IMR-90 (cell line): ENCODE measurements around the gene GPR171. TPM values are rescaled to one million over a fixed set of nuclear protein-coding genes. Genes with fewer than 3 reads are reported as not detected.

Experiments used
- ATAC-seq: fragments of 200-7000 bp; cut with Tn5 transposase; 2 replicates; pipeline ENCODE4 v1.9.1; 2020; ENCODE audit warnings: low read depth, mild to moderate bottlenecking, moderate library complexity
- BruUV-seq: library from RNA; stranded (reverse); fragments of 400-500 nt; replicated peaks from 2 replicates; lab custom pipeline; 2021; lab: Mats Ljungman, UMichigan
- CTCF ChIA-PET: fragments of 300-600 bp; formaldehyde crosslinking; extraction: SDS; loops from one replicate; lab custom pipeline; 2021; ENCODE audit warnings: antibody characterized with exemption; lab: Yijun Ruan, JAX
- POLR2A ChIA-PET: fragments of 300-600 bp; sonication (Branson Sonifier 250); formaldehyde crosslinking; loops from one replicate; lab custom pipeline; 2022; ENCODE audit warnings: antibody characterized with exemption; ENCODE audit not compliant: unreplicated experiment; lab: Charles Lee
- DNase-seq: peaks from one replicate; pipeline ENCODE4 v3.0.0; 2013
- H2AFZ ChIP-seq: replicated peaks from 2 replicates; pipeline ENCODE3; 2013; ENCODE audit warnings: low read length, mild to moderate bottlenecking; ENCODE audit not compliant: poor library complexity
- H2AK5ac ChIP-seq: 2 replicates; pipeline ENCODE4 v1.6.1; 2013; ENCODE audit warnings: low read depth, low read length, inconsistent platforms
- H2AK9ac ChIP-seq: replicated peaks from 2 replicates; pipeline ENCODE3; 2013; ENCODE audit warnings: mild to moderate bottlenecking, low read depth, low read length, moderate library complexity; ENCODE audit not compliant: poor library complexity
- H2BK120ac ChIP-seq: 2 replicates; pipeline ENCODE4 v1.6.1; 2013; ENCODE audit warnings: low read depth, low read length, inconsistent platforms
- H2BK15ac ChIP-seq: 3 replicates; pipeline ENCODE4 v1.6.1; 2013; ENCODE audit warnings: low read depth, low read length, inconsistent platforms
- H2BK20ac ChIP-seq: 2 replicates; pipeline ENCODE4 v1.6.1; 2013; ENCODE audit warnings: low read depth, mild to moderate bottlenecking, inconsistent platforms, low read length, moderate library complexity
- H2BK5ac ChIP-seq: 2 replicates; pipeline ENCODE4 v1.6.1; 2013; ENCODE audit warnings: mild to moderate bottlenecking, low read depth, low read length, inconsistent platforms; ENCODE audit not compliant: poor library complexity, severe bottlenecking
- H3K14ac ChIP-seq: replicated peaks from 2 replicates; pipeline ENCODE4 v1.6.1; 2013; ENCODE audit warnings: low read depth, low read length, inconsistent platforms
- H3K18ac ChIP-seq: 2 replicates; pipeline ENCODE4 v1.6.1; 2013; ENCODE audit warnings: low read depth, low read length, control low read depth
- H3K23ac ChIP-seq: 2 replicates; pipeline ENCODE4 v1.6.1; 2013; ENCODE audit warnings: low read depth, low read length, inconsistent platforms
- H3K27ac ChIP-seq: 2 replicates; pipeline ENCODE4 v1.5.1; 2013; ENCODE audit warnings: mild to moderate bottlenecking, control low read depth, low read length; ENCODE audit not compliant: insufficient read depth
- H3K27me3 ChIP-seq: 2 replicates; pipeline ENCODE4 v1.6.1; 2013; ENCODE audit warnings: low read length; ENCODE audit not compliant: control insufficient read depth, insufficient read depth
- H3K36me3 ChIP-seq: 2 replicates; pipeline ENCODE4 v1.6.1; 2013; ENCODE audit warnings: low read length, mixed read lengths; ENCODE audit not compliant: control insufficient read depth, insufficient read depth
- H3K4ac ChIP-seq: 2 replicates; pipeline ENCODE4 v1.6.1; 2013; ENCODE audit warnings: low read depth, low read length, inconsistent platforms
- H3K4me1 ChIP-seq: 2 replicates; pipeline ENCODE4 v1.6.1; 2013; ENCODE audit warnings: low read length, mixed read lengths; ENCODE audit not compliant: control insufficient read depth, insufficient read depth
- H3K4me2 ChIP-seq: 2 replicates; pipeline ENCODE4 v1.6.1; 2013; ENCODE audit warnings: low read depth, mild to moderate bottlenecking, control low read depth, low read length, moderate library complexity
- H3K4me3 ChIP-seq: 2 replicates; pipeline ENCODE4 v1.5.1; 2013; ENCODE audit warnings: low read depth, mild to moderate bottlenecking, control low read depth, low read length, moderate library complexity; ENCODE audit not compliant: insufficient read depth
- H3K56ac ChIP-seq: 2 replicates; pipeline ENCODE4 v1.6.1; 2013; ENCODE audit warnings: low read length, inconsistent platforms; ENCODE audit not compliant: insufficient read depth; ENCODE audit errors: extremely low read depth
- H3K79me1 ChIP-seq, 2 experiments: 2 replicates each; pipeline ENCODE4 v1.6.1; 2013; ENCODE audit warnings: low read length in 2 of 2, inconsistent platforms in 1 of 2, low read depth in 1 of 2
- H3K9ac ChIP-seq: 2 replicates; pipeline ENCODE4 v1.6.1; 2013; ENCODE audit warnings: low read depth, low read length, control low read depth
- H3K9me1 ChIP-seq: 2 replicates; pipeline ENCODE4 v1.6.1; 2013; ENCODE audit warnings: low read length, inconsistent platforms; ENCODE audit not compliant: insufficient read depth
- H3K9me3 ChIP-seq: 2 replicates; pipeline ENCODE4 v1.6.1; 2013; ENCODE audit warnings: low read length; ENCODE audit not compliant: control insufficient read depth, insufficient read depth
- H4K20me1 ChIP-seq: 2 replicates; pipeline ENCODE4 v1.6.1; 2013; ENCODE audit warnings: low read length, inconsistent platforms; ENCODE audit not compliant: insufficient read depth
- H4K5ac ChIP-seq: 2 replicates; pipeline ENCODE4 v1.6.1; 2013; ENCODE audit warnings: mild to moderate bottlenecking, low read depth, low read length, control low read depth
- H4K8ac ChIP-seq, 2 experiments: 2 replicates each; pipeline ENCODE4 v1.6.1; 2013; ENCODE audit warnings: low read depth in 2 of 2, low read length in 2 of 2, control low read depth in 1 of 2, inconsistent platforms in 1 of 2
- H4K91ac ChIP-seq: 2 replicates; pipeline ENCODE4 v1.6.1; 2013; ENCODE audit warnings: low read depth, low read length, inconsistent platforms; ENCODE audit not compliant: insufficient read depth
- MAZ ChIP-seq: IDR thresholded peaks from 2 replicates; pipeline ENCODE4 v1.6.1; 2012; ENCODE audit warnings: low read depth, mild to moderate bottlenecking, low read length, improper control_type of control experiment, moderate library complexity, borderline replicate concordance
- RAD21 ChIP-seq: IDR thresholded peaks from 2 replicates; pipeline ENCODE4 v1.6.1; 2012; ENCODE audit warnings: low read length, improper control_type of control experiment
- RFX5 ChIP-seq: IDR thresholded peaks from 2 replicates; pipeline ENCODE4 v1.8.0; 2012; ENCODE audit warnings: low read depth, mild to moderate bottlenecking, low read length, moderate library complexity
- WGBS, 2 experiments: methylation state at CpG; one replicate each; pipeline versions ENCODE4 v1.1.5 to v1.1.7; 2013; ENCODE audit warnings: missing lambda C conversion rate in 2 of 2; ENCODE audit not compliant: insufficient read length in 1 of 2; ENCODE audit errors: extremely low coverage in 2 of 2; 5-methylcytosine and 5-hydroxymethylcytosine counted together
- dilution Hi-C: fragments of 300-500 bp; cut with HindIII; formaldehyde crosslinking; loops from one replicate; pipeline ENCODE4 v1.14.3; 2018; ENCODE audit warnings: low sequenced_read_pairs; ENCODE audit not compliant: unreplicated experiment
- in situ Hi-C: fragments of 300-500 bp; cut with MboI; formaldehyde crosslinking; loops from 3 replicates; pipeline ENCODE4 v1.14.3; 2019; ENCODE audit warnings: low sequenced_read_pairs, inconsistent platforms, mixed read lengths
- intact Hi-C: fragments of 100-400 bp; cut with micrococcal nuclease; formaldehyde crosslinking; loops from 2 replicates; pipeline ENCODE4 v1.10.0; 2022
- polyA plus RNA-seq, 3 experiments: library from polyadenylated mRNA; depleted of rRNA; stranded (reverse); fragments of >200 nt; gene quantifications; 2 replicates each; pipeline ENCODE4 v1.2.3, GENCODE V29; 2012; ENCODE audit warnings: low replicate concordance in 1 of 3
- total RNA-seq: library from RNA; depleted of rRNA; stranded (reverse); fragments of >200 nt; gene quantifications from 2 replicates; pipeline ENCODE4 v1.2.3, GENCODE V29; 2012
- TF ChIP-seq, protein P1 (sequence below): fragments of 150-350 bp; IDR thresholded peaks from 2 replicates; pipeline ENCODE4 v1.6.1; 2017; ENCODE audit warnings: mild to moderate bottlenecking, antibody characterized with exemption, low read length, low read depth

Gene GPR171
- total and polyA plus RNA-seq, 2 of the 4 experiments (the other 2 are of a cell fraction): not detected

DNA sequence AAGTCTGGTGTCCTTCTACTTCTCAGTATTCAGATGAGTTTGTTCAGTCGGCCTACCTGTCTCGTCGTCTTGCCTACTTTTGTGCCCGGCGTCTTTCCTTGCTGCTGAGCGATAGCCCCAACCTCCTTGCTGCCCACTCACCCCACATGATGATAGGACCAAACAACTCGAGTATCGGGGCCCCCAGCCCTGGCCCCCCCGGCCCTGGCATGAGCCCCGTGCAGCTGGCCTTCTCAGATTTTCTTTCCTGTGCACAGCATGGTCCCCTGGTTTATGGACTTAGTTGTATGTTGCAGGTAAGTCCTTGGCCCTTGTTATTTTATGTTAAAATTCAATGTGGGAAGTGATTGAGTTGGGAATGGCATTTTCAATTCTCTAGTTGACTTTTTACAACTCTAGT lies 43.2 kb downstream of the GPR171 start:
- H3K14ac ChIP-seq: no peak overlapping the region
- H3K23ac ChIP-seq: no peak overlapping the region
- no peaks in the 10 kb centered on the region for H4K20me1 ChIP-seq
- no peak overlapping the region for H2BK15ac ChIP-seq
- no peaks in the 10 kb centered on the region for H3K9me3 ChIP-seq
- TF ChIP-seq, protein P1, sequence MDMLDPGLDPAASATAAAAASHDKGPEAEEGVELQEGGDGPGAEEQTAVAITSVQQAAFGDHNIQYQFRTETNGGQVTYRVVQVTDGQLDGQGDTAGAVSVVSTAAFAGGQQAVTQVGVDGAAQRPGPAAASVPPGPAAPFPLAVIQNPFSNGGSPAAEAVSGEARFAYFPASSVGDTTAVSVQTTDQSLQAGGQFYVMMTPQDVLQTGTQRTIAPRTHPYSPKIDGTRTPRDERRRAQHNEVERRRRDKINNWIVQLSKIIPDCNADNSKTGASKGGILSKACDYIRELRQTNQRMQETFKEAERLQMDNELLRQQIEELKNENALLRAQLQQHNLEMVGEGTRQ: no peak
- no peak for TF ChIP-seq MAZ
- no peak for TF ChIP-seq RFX5
- no peak for TF ChIP-seq RAD21
- ChIA-PET CTCF (interaction anchor here (0.7 kb wide), 1 partner anchor 8 kb away, joined by 3 read pairs; no protein-coding TSS in a partner anchor), POLR2A (no interaction called here)
- intact Hi-C loops: loop anchor here (10.0 kb wide), 1 partner anchor 275 kb away; no protein-coding TSS in a partner anchor
- no peak overlapping the region for H3K56ac ChIP-seq
- no peak overlapping the region for H4K91ac ChIP-seq
- no peak overlapping the region for H4K5ac ChIP-seq
- WGBS, 2 experiments: 100% methylated on average over 2 of the region's 10 CpGs; no CpG with 5 or more reads in 1 of the 2 experiments
- dilution Hi-C loops: no loop called here
- H2AK5ac ChIP-seq: no peak overlapping the region
- H2BK20ac ChIP-seq: no peak overlapping the region
- in situ Hi-C loops: no loop called here
- no peaks in the 10 kb centered on the region for H3K79me1 ChIP-seq
- H2BK120ac ChIP-seq: no peak overlapping the region
- H3K4me1 ChIP-seq: peaks cover 1% of the 10 kb centered on the region; the same call in 1 of the 2 replicates
- H3K4ac ChIP-seq: no peak overlapping the region
- H2AK9ac ChIP-seq: no peak overlapping the region
- ATAC-seq (no peak), DNase-seq (no peak)
- peaks cover 1% of the 10 kb centered on the region; the same call in 1 of the 2 replicates for H3K27me3 ChIP-seq
- BruUV-seq: no TSS peak
- H3K9ac ChIP-seq: no peak overlapping the region
- H3K4me2 ChIP-seq: no peak overlapping the region
- no peak overlapping the region for H3K4me3 ChIP-seq
- H2AFZ ChIP-seq: no peak overlapping the region
- H3K18ac ChIP-seq: no peak overlapping the region
- no peaks in the 10 kb centered on the region for H3K36me3 ChIP-seq
- H2BK5ac ChIP-seq: no peak overlapping the region
- no peaks in the 10 kb centered on the region for H3K9me1 ChIP-seq
- no peak overlapping the region for H3K27ac ChIP-seq
- H4K8ac ChIP-seq: no peak overlapping the region
